Activated CD4-positive, alpha-beta T cell treated with anti-CD3 and anti-CD28 coated beads for 1 hour (primary cell): ENCODE results near the gene PKNOX2.
A peak's percentile ranks its signal among the peaks of the same experiment; 100 is the strongest.

ENCODE experiments used
- DNase-seq: peaks from one replicate; pipeline ENCODE4 v3.0.0-alpha.2; 2020

PKNOX2 gene

GRCh38 chr11:125390946-125391345 is 226.4 kb downstream of the PKNOX2 start:
- no peak for DNase-seq

- no peak for DNase-seq
These were observed 228.8 kb downstream of the PKNOX2 start for GRCh38 chr11:125393331-125393730.

- DNase-seq: no peak
These were observed 229.7 kb downstream of the PKNOX2 start for GRCh38 chr11:125394296-125394695.

GRCh38 chr11:125397421-125397820 is 232.9 kb downstream of the PKNOX2 start:
- no peak for DNase-seq

- no peak for DNase-seq
These were observed 233.9 kb downstream of the PKNOX2 start for GRCh38 chr11:125398475-125398874.

GRCh38 chr11:125398994-125399640 is 234.6 kb downstream of the PKNOX2 start:
- DNase-seq: no peak

- DNase-seq: no peak
These were observed 235.4 kb downstream of the PKNOX2 start for GRCh38 chr11:125399945-125400344.

- no peak for DNase-seq
These were observed 236.7 kb downstream of the PKNOX2 start for GRCh38 chr11:125401235-125401634.

- no peak for DNase-seq
These were observed 237.2 kb downstream of the PKNOX2 start for GRCh38 chr11:125401746-125402145.

- DNase-seq: no peak
These were observed 237.9 kb downstream of the PKNOX2 start for GRCh38 chr11:125402435-125402834.

- no peak for DNase-seq
These were observed 239.7 kb downstream of the PKNOX2 start for GRCh38 chr11:125404157-125404810.

- DNase-seq: peak; percentile 50
These were observed 240.6 kb downstream of the PKNOX2 start for GRCh38 chr11:125404811-125405790.

GRCh38 chr11:125407046-125407445 is 242.5 kb downstream of the PKNOX2 start:
- DNase-seq: no peak

GRCh38 chr11:125408311-125408711 is 243.8 kb downstream of the PKNOX2 start:
- DNase-seq: no peak

- no peak for DNase-seq
These were observed 245.5 kb downstream of the PKNOX2 start for GRCh38 chr11:125410091-125410490.

GRCh38 chr11:125412177-125412496 is 247.6 kb downstream of the PKNOX2 start:
- DNase-seq: no peak

- no peak for DNase-seq
These were observed 248.0 kb downstream of the PKNOX2 start for GRCh38 chr11:125412509-125412908.

- DNase-seq: no peak
These were observed 248.7 kb downstream of the PKNOX2 start for GRCh38 chr11:125413226-125413625.

GRCh38 chr11:125414121-125414520 is 249.6 kb downstream of the PKNOX2 start:
- no peak for DNase-seq

- no peak for DNase-seq
These were observed 252.7 kb downstream of the PKNOX2 start for GRCh38 chr11:125416981-125417935.

- no peak for DNase-seq
These were observed 253.8 kb downstream of the PKNOX2 start for GRCh38 chr11:125418396-125418795.

GRCh38 chr11:125422681-125423080 is 258.1 kb downstream of the PKNOX2 start:
- DNase-seq: no peak
